HepG2 (cell line): ENCODE data around the gene MLLT11. TPM values are rescaled to one million over a fixed set of nuclear protein-coding genes. Genes with fewer than 3 reads are reported as not detected.
A peak's percentile ranks its signal among the peaks of the same experiment; 100 is the strongest.

Experiments
- HNRNPUL1 ChIP-seq: fragments of 200-400 bp; formaldehyde crosslinking; IDR thresholded peaks from 2 replicates; pipeline ENCODE4 v1.6.1; 2017; ENCODE audit warnings: low read depth, mild to moderate bottlenecking, low read length, moderate library complexity
- JUND ChIP-seq: sonication (generic); formaldehyde crosslinking; IDR thresholded peaks from 2 replicates; pipeline ENCODE4 v1.8.0; 2022; ENCODE audit warnings: mild to moderate bottlenecking, missing genetic modification reagents
- MEIS1 ChIP-seq: sonication (generic); formaldehyde crosslinking; IDR thresholded peaks from 2 replicates; pipeline ENCODE4 v1.9.0; 2021; ENCODE audit warnings: mild to moderate bottlenecking, missing genetic modification reagents, moderate library complexity, borderline replicate concordance
- SP140L ChIP-seq: sonication (generic); formaldehyde crosslinking; IDR thresholded peaks from 2 replicates; pipeline ENCODE4 v1.4.0; 2020; ENCODE audit warnings: missing genetic modification reagents, borderline replicate concordance
- TBX3 ChIP-seq: fragments of 450-650 bp; IDR thresholded peaks from 2 replicates; pipeline ENCODE4 v1.6.1; 2017; ENCODE audit warnings: antibody characterized with exemption, mild to moderate bottlenecking, inconsistent platforms, borderline replicate concordance
- TGIF2 ChIP-seq: IDR thresholded peaks from 2 replicates; pipeline ENCODE4 v1.6.1; 2016; ENCODE audit warnings: control low read depth, missing compliant biosample characterization
- TOPORS ChIP-seq: sonication (generic); formaldehyde crosslinking; IDR thresholded peaks from 2 replicates; pipeline ENCODE4 v1.8.0; 2023; ENCODE audit warnings: mild to moderate bottlenecking, missing genetic modification reagents
- ZNF230 ChIP-seq: sonication (generic); formaldehyde crosslinking; IDR thresholded peaks from 2 replicates; pipeline ENCODE4 v1.4.0; 2020; ENCODE audit warnings: mild to moderate bottlenecking, missing genetic modification reagents
- ZNF441 ChIP-seq: sonication (generic); formaldehyde crosslinking; IDR thresholded peaks from 2 replicates; pipeline ENCODE4 v1.7.0; 2021; ENCODE audit warnings: missing genetic modification reagents, borderline replicate concordance
- ZNF446 ChIP-seq: sonication (generic); formaldehyde crosslinking; IDR thresholded peaks from 2 replicates; pipeline ENCODE4 v1.5.0; 2020; ENCODE audit warnings: mild to moderate bottlenecking, missing genetic modification reagents
- ZNF460 ChIP-seq: sonication (generic); formaldehyde crosslinking; IDR thresholded peaks from 2 replicates; pipeline ENCODE4 v1.5.1; 2020; ENCODE audit warnings: missing genetic modification reagents, mild to moderate bottlenecking, borderline replicate concordance
- ZNF652 ChIP-seq: IDR thresholded peaks from 2 replicates; pipeline ENCODE4 v1.6.1; 2016; ENCODE audit warnings: low read depth, borderline replicate concordance
- polyA plus RNA-seq, 8 experiments: library from polyadenylated mRNA; depleted of rRNA in 3 of 8; stranded (reverse) in 7 of 8; unstranded in 1 of 8; fragments of >200 nt; fragmentation: Illumina TruSeq in 4 of 8; extraction: Trizol in 4 of 8; gene quantifications; 2 replicates each; pipeline versions ENCODE4 v1.2.1 to v1.2.3, GENCODE V29; 2011 to 2016; ENCODE audit warnings: low read depth in 4 of 8, missing spikeins in 1 of 8, mixed read lengths in 1 of 8; ENCODE audit not compliant: insufficient read depth in 1 of 8
- total RNA-seq, 5 experiments: library from RNA; depleted of rRNA; stranded (reverse); fragments of >200 nt; fragmentation: Illumina TruSeq; extraction: Trizol; gene quantifications; 2 replicates each; pipeline ENCODE4 v1.2.3, GENCODE V29; 2016; ENCODE audit warnings: low read depth in 1 of 5
- TF ChIP-seq, protein P1 (sequence below): sonication (generic); formaldehyde crosslinking; IDR thresholded peaks from 2 replicates; pipeline ENCODE4 v1.4.0; 2020; ENCODE audit warnings: mild to moderate bottlenecking, missing genetic modification reagents
- TF ChIP-seq, protein P2 (sequence below): IDR thresholded peaks from 2 replicates; pipeline ENCODE4 v1.6.1; 2018; ENCODE audit warnings: missing genetic modification reagents, mild to moderate bottlenecking, missing compliant biosample characterization
- TF ChIP-seq, protein P3 (sequence below): sonication (generic); formaldehyde crosslinking; IDR thresholded peaks from 2 replicates; pipeline ENCODE4 v1.9.0; 2021; ENCODE audit warnings: missing genetic modification reagents, borderline replicate concordance
- TF ChIP-seq, protein P4 (sequence below): sonication (generic); formaldehyde crosslinking; IDR thresholded peaks from 2 replicates; pipeline ENCODE4 v1.4.0; 2020; ENCODE audit warnings: missing genetic modification reagents, borderline replicate concordance
- TF ChIP-seq, protein P5 (sequence below): sonication (generic); formaldehyde crosslinking; IDR thresholded peaks from 2 replicates; pipeline ENCODE4 v1.4.0; 2020; ENCODE audit warnings: mild to moderate bottlenecking, missing genetic modification reagents, borderline replicate concordance
- TF ChIP-seq, protein P6 (sequence below): IDR thresholded peaks from 2 replicates; pipeline ENCODE4 v1.6.1; 2016; ENCODE audit warnings: mild to moderate bottlenecking

Gene MLLT11
- total and polyA plus RNA-seq, 2 of the 13 experiments (the other 11 are each of a cell fraction or from before 2014, with no cell fraction given), result 0.21 to 0.22 TPM

DNA sequence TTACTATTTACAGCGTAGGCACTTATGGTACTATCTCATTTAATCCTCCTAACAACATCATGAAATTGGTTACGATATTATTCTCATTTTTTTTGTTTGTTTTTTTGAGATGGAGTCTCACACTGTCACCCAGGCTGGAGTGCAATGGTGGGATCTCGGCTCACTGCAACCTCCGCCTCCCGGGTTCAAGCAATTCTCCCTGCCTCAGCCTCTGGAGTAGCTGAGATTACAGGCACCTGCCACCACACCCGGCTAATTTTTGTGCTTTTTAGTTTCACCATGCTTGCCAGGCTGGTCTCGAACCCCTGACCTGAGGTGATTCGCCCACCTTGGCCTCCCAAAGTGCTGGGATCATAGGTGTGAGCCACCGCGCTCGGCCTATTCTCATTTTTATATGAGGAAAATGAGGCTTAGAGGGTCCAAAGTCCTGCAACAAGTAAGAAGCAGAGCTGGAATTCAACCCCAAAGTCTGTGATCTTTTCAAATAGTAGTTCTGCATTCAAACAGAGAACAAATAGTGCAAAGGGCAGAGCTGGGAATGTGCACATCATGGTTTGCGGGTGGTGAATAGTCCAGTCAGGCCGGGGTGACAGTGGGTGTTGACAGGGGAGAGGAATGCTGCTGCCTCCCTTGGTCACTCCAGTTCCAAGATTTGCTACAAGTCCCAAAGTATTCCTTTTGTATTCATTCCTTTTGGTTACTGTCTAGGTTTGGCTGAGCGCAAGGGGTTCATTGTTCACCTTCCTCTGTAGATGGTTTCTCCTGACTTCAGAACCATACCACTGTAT, 47.3 kb upstream of the MLLT11 start (continued):
- TF ChIP-seq TGIF2 (no peak), ZNF652 (CRISPR knock-in tag) (no peak; the same call in 1 of the 2 replicates), ZNF441 (CRISPR knock-in tag) (no peak), MEIS1 (CRISPR knock-in tag) (0 out of 2 replicates have a peak, but pooled peaks have one; percentile 59), ZNF230 (peak; percentile 65; the same call in 1 of the 2 replicates), ZNF446 (CRISPR knock-in tag) (no peak), TBX3 (peak; percentile 66; the same call in 1 of the 2 replicates), SP140L (CRISPR knock-in tag) (no peak), HNRNPUL1 (no peak), JUND (no peak), ZNF460 (peak; percentile 99), TOPORS (no peak)
- TF ChIP-seq, protein P1, sequence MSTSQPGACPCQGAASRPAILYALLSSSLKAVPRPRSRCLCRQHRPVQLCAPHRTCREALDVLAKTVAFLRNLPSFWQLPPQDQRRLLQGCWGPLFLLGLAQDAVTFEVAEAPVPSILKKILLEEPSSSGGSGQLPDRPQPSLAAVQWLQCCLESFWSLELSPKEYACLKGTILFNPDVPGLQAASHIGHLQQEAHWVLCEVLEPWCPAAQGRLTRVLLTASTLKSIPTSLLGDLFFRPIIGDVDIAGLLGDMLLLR, result no peak
- TF ChIP-seq, protein P2, sequence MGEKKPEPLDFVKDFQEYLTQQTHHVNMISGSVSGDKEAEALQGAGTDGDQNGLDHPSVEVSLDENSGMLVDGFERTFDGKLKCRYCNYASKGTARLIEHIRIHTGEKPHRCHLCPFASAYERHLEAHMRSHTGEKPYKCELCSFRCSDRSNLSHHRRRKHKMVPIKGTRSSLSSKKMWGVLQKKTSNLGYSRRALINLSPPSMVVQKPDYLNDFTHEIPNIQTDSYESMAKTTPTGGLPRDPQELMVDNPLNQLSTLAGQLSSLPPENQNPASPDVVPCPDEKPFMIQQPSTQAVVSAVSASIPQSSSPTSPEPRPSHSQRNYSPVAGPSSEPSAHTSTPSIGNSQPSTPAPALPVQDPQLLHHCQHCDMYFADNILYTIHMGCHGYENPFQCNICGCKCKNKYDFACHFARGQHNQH (CRISPR knock-in tag), result no peak; the same call in 1 of the 2 replicates
- TF ChIP-seq, protein P3, sequence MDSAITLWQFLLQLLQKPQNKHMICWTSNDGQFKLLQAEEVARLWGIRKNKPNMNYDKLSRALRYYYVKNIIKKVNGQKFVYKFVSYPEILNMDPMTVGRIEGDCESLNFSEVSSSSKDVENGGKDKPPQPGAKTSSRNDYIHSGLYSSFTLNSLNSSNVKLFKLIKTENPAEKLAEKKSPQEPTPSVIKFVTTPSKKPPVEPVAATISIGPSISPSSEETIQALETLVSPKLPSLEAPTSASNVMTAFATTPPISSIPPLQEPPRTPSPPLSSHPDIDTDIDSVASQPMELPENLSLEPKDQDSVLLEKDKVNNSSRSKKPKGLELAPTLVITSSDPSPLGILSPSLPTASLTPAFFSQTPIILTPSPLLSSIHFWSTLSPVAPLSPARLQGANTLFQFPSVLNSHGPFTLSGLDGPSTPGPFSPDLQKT (CRISPR knock-in tag), result no peak
- TF ChIP-seq, protein P4, sequence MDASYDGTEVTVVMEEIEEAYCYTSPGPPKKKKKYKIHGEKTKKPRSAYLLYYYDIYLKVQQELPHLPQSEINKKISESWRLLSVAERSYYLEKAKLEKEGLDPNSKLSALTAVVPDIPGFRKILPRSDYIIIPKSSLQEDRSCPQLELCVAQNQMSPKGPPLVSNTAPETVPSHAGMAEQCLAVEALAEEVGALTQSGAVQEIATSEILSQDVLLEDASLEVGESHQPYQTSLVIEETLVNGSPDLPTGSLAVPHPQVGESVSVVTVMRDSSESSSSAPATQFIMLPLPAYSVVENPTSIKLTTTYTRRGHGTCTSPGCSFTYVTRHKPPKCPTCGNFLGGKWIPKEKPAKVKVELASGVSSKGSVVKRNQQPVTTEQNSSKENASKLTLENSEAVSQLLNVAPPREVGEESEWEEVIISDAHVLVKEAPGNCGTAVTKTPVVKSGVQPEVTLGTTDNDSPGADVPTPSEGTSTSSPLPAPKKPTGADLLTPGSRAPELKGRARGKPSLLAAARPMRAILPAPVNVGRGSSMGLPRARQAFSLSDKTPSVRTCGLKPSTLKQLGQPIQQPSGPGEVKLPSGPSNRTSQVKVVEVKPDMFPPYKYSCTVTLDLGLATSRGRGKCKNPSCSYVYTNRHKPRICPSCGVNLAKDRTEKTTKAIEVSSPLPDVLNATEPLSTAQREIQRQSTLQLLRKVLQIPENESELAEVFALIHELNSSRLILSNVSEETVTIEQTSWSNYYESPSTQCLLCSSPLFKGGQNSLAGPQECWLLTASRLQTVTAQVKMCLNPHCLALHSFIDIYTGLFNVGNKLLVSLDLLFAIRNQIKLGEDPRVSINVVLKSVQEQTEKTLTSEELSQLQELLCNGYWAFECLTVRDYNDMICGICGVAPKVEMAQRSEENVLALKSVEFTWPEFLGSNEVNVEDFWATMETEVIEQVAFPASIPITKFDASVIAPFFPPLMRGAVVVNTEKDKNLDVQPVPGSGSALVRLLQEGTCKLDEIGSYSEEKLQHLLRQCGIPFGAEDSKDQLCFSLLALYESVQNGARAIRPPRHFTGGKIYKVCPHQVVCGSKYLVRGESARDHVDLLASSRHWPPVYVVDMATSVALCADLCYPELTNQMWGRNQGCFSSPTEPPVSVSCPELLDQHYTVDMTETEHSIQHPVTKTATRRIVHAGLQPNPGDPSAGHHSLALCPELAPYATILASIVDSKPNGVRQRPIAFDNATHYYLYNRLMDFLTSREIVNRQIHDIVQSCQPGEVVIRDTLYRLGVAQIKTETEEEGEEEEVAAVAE (CRISPR knock-in tag), result no peak
- TF ChIP-seq, protein P5, sequence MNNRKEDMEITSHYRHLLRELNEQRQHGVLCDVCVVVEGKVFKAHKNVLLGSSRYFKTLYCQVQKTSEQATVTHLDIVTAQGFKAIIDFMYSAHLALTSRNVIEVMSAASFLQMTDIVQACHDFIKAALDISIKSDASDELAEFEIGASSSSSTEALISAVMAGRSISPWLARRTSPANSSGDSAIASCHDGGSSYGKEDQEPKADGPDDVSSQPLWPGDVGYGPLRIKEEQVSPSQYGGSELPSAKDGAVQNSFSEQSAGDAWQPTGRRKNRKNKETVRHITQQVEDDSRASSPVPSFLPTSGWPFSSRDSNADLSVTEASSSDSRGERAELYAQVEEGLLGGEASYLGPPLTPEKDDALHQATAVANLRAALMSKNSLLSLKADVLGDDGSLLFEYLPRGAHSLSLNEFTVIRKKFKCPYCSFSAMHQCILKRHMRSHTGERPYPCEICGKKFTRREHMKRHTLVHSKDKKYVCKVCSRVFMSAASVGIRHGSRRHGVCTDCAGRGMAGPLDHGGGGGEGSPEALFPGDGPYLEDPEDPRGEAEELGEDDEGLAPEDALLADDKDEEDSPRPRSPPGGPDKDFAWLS, result peak; percentile 50; the same call in 1 of the 2 replicates
- TF ChIP-seq, protein P6, sequence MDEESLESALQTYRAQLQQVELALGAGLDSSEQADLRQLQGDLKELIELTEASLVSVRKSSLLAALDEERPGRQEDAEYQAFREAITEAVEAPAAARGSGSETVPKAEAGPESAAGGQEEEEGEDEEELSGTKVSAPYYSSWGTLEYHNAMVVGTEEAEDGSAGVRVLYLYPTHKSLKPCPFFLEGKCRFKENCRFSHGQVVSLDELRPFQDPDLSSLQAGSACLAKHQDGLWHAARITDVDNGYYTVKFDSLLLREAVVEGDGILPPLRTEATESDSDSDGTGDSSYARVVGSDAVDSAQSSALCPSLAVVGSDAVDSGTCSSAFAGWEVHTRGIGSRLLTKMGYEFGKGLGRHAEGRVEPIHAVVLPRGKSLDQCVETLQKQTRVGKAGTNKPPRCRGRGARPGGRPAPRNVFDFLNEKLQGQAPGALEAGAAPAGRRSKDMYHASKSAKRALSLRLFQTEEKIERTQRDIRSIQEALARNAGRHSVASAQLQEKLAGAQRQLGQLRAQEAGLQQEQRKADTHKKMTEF (CRISPR knock-in tag), result peak; percentile 78
